Neutrophil (primary cell): ENCODE data around the gene CAMK2A.

Source experiments
- H3K27ac ChIP-seq: fragments of 200-600 bp; sonication (generic); 2 replicates; pipeline ENCODE4 v1.5.1; 2016; ENCODE audit warnings: mild to moderate bottlenecking, moderate library complexity
- H3K27me3 ChIP-seq: fragments of 200-600 bp; sonication (generic); 2 replicates; pipeline ENCODE4 v1.6.0; 2016; ENCODE audit warnings: mild to moderate bottlenecking
- H3K36me3 ChIP-seq: fragments of 200-600 bp; sonication (generic); 2 replicates; pipeline ENCODE4 v1.5.1; 2017
- H3K4me1 ChIP-seq, 2 experiments: fragments of 200-600 bp in 1 of 2; sonication (generic) in 1 of 2; 1 replicate in 1 of 2; 2 replicates in 1 of 2; pipeline versions ENCODE4 v1.5.1 to v1.6.1; 2013 to 2016; ENCODE audit warnings: low read depth in 1 of 2, low read length in 1 of 2, mild to moderate bottlenecking in 1 of 2, moderate library complexity in 1 of 2; ENCODE audit not compliant: control insufficient read depth in 1 of 2, insufficient read depth in 1 of 2
- H3K4me3 ChIP-seq, 2 experiments: fragments of 200-600 bp in 1 of 2; sonication (generic) in 1 of 2; 1 replicate in 1 of 2; 2 replicates in 1 of 2; pipeline ENCODE4 v1.5.1; 2013 to 2016; ENCODE audit warnings: low read depth in 1 of 2, low read length in 1 of 2, mild to moderate bottlenecking in 1 of 2, moderate library complexity in 1 of 2
- H3K9me3 ChIP-seq: fragments of 200-600 bp; sonication (generic); 2 replicates; pipeline ENCODE4 v1.5.1; 2016
- CTCF ChIP-seq: fragments of 200-600 bp; sonication (generic); IDR thresholded peaks from 2 replicates; pipeline ENCODE4 v1.5.1; 2016; ENCODE audit warnings: antibody characterized with exemption

Gene CAMK2A

GRCh38 chr5:150210644-150211043 is 78.9 kb downstream of the CAMK2A start:
- H3K27ac ChIP-seq: no peak overlapping the region
- H3K36me3 ChIP-seq: no peaks in the 10 kb centered on the region
- H3K4me1 ChIP-seq: peaks cover 0 to 3% of the 10 kb centered on the region in 2 experiments
- H3K27me3 ChIP-seq: peaks cover 41% of the 10 kb centered on the region
- no peaks in the 10 kb centered on the region for H3K9me3 ChIP-seq
- no peak for TF ChIP-seq CTCF
- H3K4me3 ChIP-seq: no peak overlapping the region

- TF ChIP-seq CTCF: no peak
- H3K4me3 ChIP-seq: no peak overlapping the region
- no peak overlapping the region for H3K27ac ChIP-seq
- no peaks in the 10 kb centered on the region for H3K36me3 ChIP-seq
- no peaks in the 10 kb centered on the region for H3K9me3 ChIP-seq
- H3K27me3 ChIP-seq: peaks cover 41% of the 10 kb centered on the region
- peaks cover 0 to 3% of the 10 kb centered on the region in 2 experiments for H3K4me1 ChIP-seq
These were observed 80.4 kb downstream of the CAMK2A start for GRCh38 chr5:150209099-150209635.

GRCh38 chr5:150208187-150209098 is 81.1 kb downstream of the CAMK2A start:
- Histone ChIP-seq H3K9me3 (no peaks in the 10 kb centered on the region), H3K27me3 (peaks cover 41% of the 10 kb centered on the region), H3K4me1 (peaks cover 0 to 3% of the 10 kb centered on the region in 2 experiments), H3K27ac (no peak overlapping the region), H3K4me3 (no peak overlapping the region), H3K36me3 (no peaks in the 10 kb centered on the region)
- TF ChIP-seq CTCF: no peak

- no peak overlapping the region for H3K4me3 ChIP-seq
- no peaks in the 10 kb centered on the region for H3K9me3 ChIP-seq
- no peak for TF ChIP-seq CTCF
- H3K4me1 ChIP-seq: peaks cover 0 to 3% of the 10 kb centered on the region in 2 experiments
- peaks cover 41% of the 10 kb centered on the region for H3K27me3 ChIP-seq
- no peaks in the 10 kb centered on the region for H3K36me3 ChIP-seq
- no peak overlapping the region for H3K27ac ChIP-seq
These were observed 82.8 kb downstream of the CAMK2A start for GRCh38 chr5:150206779-150207115.

- Histone ChIP-seq H3K27ac (no peak overlapping the region), H3K4me1 (peaks cover 0 to 3% of the 10 kb centered on the region in 2 experiments), H3K9me3 (no peaks in the 10 kb centered on the region), H3K36me3 (no peaks in the 10 kb centered on the region), H3K27me3 (peaks cover 41% of the 10 kb centered on the region), H3K4me3 (no peak overlapping the region)
- TF ChIP-seq CTCF: no peak
These were observed 83.3 kb downstream of the CAMK2A start for GRCh38 chr5:150206098-150206778.
